HG03196 (cell line): ENCODE data around the gene MZT2B.
"Not testable (repeated sequence)": the region's sequence is repeated elsewhere in the genome, so short reads cannot be mapped to it uniquely, and the experiment has no call there.

Source experiments
- ATAC-seq: cut with Tn5 transposase; IDR thresholded peaks from one replicate; pipeline ENCODE4 v1.9.1; 2021; ENCODE audit not compliant: unreplicated experiment

The MZT2B gene

DNA sequence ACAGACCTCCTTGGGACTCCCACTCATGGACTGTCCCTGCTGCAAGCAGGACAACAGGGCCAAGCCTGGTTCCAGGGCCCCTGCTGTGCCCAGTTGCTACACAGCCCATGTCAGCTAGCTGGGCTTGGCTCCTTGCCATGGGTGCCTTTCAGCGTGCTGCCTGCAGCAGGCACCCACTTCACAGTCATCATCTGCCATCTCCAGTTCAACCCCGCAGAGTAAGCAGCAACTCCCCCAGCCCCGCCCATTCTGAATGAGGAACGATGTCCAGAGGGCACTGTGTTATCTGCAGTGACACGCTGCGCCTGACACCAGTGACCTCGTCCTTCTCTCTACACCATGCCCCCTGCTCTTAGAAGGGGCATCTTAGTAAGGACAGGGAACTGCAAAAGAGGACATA, 20.5 kb downstream of the MZT2B start:
- ATAC-seq: not testable (repeated sequence)

DNA sequence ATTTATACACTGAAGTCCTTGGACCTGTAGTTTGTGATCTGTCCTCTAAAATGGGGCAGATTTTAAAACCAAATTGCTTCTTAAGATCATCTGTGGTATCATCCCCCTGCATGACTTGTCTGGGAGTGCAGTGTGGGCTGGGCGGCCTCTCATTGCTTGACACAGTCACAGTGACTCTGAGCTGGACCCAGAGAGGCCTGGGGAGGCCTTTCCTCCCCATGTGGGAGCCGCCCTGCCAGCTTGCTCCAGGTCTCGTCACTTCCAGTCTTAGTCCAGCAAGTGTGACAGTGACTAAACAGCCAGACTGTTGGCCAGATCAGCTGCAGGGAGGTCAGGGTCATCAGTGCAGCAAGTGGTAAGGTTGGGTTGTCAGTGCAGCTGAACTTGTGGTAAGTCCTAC, 21.1 kb downstream of the MZT2B start:
- not testable (repeated sequence) for ATAC-seq

DNA sequence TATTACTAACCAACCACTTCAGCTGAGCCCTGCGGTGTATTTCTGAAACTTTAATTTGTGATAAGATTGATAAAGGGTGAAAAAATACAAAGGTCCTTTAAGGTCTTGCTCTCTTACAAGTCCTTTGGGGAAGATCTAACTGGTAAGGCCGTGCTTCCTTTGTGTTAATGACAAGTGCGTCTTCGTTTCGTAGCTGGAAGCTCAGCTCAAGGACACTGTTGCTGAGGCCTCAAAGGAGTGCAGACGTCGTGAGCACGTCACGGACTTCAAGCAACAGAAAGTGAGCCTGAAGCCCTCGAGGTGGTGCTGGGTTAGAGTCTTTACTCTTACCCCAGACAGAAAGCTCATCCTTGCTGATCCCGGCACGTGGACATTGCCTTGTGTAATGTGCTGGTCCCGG, 25.0 kb downstream of the MZT2B start:
- ATAC-seq: not testable (repeated sequence)

GRCh38 chr2:130219147-130219546, 37.1 kb downstream of the MZT2B start:
- ATAC-seq: not testable (repeated sequence)

DNA sequence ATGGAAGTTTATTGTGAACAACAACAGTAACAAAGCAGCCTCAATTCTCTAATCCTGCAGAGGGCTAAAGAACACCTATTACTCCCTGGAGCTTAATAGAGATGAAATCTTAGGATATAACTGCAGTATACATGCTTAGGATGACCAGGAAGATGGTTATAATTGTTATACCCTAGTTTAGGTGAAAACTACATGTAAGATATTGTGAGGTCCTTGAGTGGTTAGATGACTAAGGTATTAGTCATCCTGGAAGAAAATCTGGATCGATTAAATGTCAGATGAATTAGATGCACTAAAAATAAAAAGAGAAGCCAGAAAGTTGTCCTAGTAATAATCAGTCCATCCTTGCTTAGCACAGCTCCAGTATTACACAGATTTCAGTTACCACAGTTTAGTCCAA, 38.4 kb downstream of the MZT2B start:
- not testable (repeated sequence) for ATAC-seq

DNA sequence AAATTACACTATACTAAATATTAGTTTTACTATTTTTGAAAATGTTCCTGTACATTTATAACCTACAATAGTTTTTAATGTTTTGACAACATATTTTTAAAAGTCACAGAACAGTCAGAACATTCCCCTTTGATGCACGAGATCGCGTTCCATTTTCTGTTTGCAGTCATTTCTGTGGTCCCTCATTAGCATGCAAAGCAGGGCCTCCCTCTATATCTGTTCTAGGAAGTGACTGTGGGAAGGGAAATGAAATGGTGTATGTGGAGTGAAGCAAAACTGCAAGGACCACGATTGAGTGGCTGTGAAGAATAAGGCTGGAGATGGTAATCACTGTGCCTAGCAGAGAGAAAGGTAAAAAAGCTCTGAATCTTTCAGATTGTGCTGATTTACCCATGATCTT, 40.5 kb downstream of the MZT2B start:
- not testable (repeated sequence) for ATAC-seq

- not testable (repeated sequence) for ATAC-seq
Measured at GRCh38 chr2:130228005-130228404, 45.9 kb downstream of the MZT2B start.

GRCh38 chr2:130228467-130229160, 46.6 kb downstream of the MZT2B start:
- ATAC-seq: not testable (repeated sequence)

- not testable (repeated sequence) for ATAC-seq
Measured at GRCh38 chr2:130229161-130229510, 47.1 kb downstream of the MZT2B start.

GRCh38 chr2:130230376-130230775, 48.3 kb downstream of the MZT2B start:
- ATAC-seq: not testable (repeated sequence)

GRCh38 chr2:130230907-130231306, 48.8 kb downstream of the MZT2B start:
- ATAC-seq: not testable (repeated sequence)

DNA sequence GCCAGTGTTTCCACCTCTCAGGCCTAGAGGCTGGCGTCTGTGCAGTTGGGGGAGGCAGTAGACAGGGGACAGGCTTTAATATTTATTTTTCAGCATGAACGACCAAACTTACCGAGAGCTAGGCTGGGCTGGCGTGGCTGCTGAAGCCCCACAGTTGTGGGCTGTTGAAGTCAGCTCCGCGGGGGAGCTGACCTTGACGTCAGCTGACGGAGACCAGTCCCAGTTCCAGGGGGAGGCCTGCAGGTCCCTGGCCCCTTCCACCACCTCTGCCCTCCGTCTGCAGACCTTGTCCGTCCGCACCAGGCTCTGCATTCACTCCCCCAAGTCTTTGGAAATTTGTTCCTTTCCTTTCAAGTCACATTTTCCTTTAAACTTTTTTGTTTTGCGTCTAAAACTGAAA, 49.6 kb downstream of the MZT2B start:
- no peak for ATAC-seq

GRCh38 chr2:130233066-130233465, 51.0 kb downstream of the MZT2B start:
- ATAC-seq: not testable (repeated sequence)

DNA sequence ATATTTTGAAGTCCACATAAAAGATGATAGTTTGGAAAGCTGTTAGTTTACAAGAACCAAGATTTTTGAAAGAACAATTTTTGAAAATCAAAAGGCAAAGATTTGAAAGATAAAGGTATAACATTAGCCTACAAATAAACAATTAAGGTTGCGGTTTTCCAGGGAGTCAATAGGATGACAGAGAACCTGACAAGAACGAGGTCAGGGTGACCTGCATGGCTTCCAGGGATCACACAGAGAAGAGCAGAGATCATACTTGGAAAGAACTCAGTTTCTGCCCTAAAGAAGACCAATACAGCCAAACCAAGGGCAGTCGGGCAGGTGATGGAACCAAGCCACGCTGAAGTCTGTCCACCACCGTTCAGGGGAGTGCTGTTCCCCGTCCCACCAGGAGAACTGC, 57.5 kb downstream of the MZT2B start:
- ATAC-seq: not testable (repeated sequence)
